ENCODE data around the gene DCAF17. TPM values are rescaled to one million over a fixed set of nuclear protein-coding genes. Genes with fewer than 3 reads are reported as not detected.

DCAF17 gene
- total and polyA plus RNA-seq, 4 donors: 2.5 to 10.4 (median 6.1) TPM

GRCh38 chr2:171459498-171459897 lies 25.5 kb downstream of the DCAF17 start:
- DNase-seq (ENCODE audit: low spot score): no peak
- Histone ChIP-seq H3K27me3 (ENCODE audit: control insufficient read depth in 4 of 4, insufficient read depth in 4 of 4, low read length in 3 of 4) (no peaks in the 10 kb centered on the region), H3K4me1 (ENCODE audit: control insufficient read depth in 4 of 4, insufficient read depth in 4 of 4, low read length in 3 of 4) (no peaks in the 10 kb centered on the region), H3K36me3 (ENCODE audit: control insufficient read depth in 4 of 4, insufficient read depth in 3 of 4, low read depth in 1 of 4, low read length in 3 of 4) (peaks cover 0 to 15% (median 7%) of the 10 kb centered on the region in 4 donors), H3K9ac (ENCODE audit: low read depth in 1 of 2, low read length in 2 of 2) (no peak overlapping the region), H3K4me3 (ENCODE audit: low read depth in 1 of 3, low read length in 3 of 3) (no peak overlapping the region), H3K9me3 (ENCODE audit: control insufficient read depth in 4 of 4, low read length in 3 of 4) (no peaks in the 10 kb centered on the region), H3K27ac (ENCODE audit: low read depth in 1 of 2, low read length in 2 of 2) (no peak overlapping the region)
- no peak for TF ChIP-seq JUND (IDR thresholded peaks at IDR 0.05)
- TF ChIP-seq FOXA1 (IDR thresholded peaks at IDR 0.05): no peak
- TF ChIP-seq ATF3 (IDR thresholded peaks at IDR 0.05): no peak
- TF ChIP-seq GABPA (IDR thresholded peaks at IDR 0.05 in 1 of 2, conservative IDR thresholded peaks at IDR 0.05 in 1 of 2): no peak
- no peak for TF ChIP-seq REST (IDR thresholded peaks at IDR 0.05)
- no peak for TF ChIP-seq ZBTB33 (IDR thresholded peaks at IDR 0.05)

- Histone ChIP-seq H3K36me3 (ENCODE audit: control insufficient read depth in 4 of 4, insufficient read depth in 3 of 4, low read depth in 1 of 4, low read length in 3 of 4) (peaks cover 0 to 15% (median 6%) of the 10 kb centered on the region in 4 donors), H3K27me3 (ENCODE audit: control insufficient read depth in 4 of 4, insufficient read depth in 4 of 4, low read length in 3 of 4) (no peaks in the 10 kb centered on the region), H3K4me1 (ENCODE audit: control insufficient read depth in 4 of 4, insufficient read depth in 4 of 4, low read length in 3 of 4) (no peaks in the 10 kb centered on the region), H3K4me3 (ENCODE audit: low read depth in 1 of 3, low read length in 3 of 3) (no peak overlapping the region), H3K9ac (ENCODE audit: low read depth in 1 of 2, low read length in 2 of 2) (no peak overlapping the region), H3K9me3 (ENCODE audit: control insufficient read depth in 4 of 4, low read length in 3 of 4) (no peaks in the 10 kb centered on the region), H3K27ac (ENCODE audit: low read depth in 1 of 2, low read length in 2 of 2) (no peak overlapping the region)
- 87% methylated on average over 1 of the region's 1 CpG for WGBS
- TF ChIP-seq MAX (IDR thresholded peaks at IDR 0.05) (no peak), HNF4A (conservative IDR thresholded peaks at IDR 0.05) (peak; percentile 27 to 54), GABPA (IDR thresholded peaks at IDR 0.05 in 1 of 2, conservative IDR thresholded peaks at IDR 0.05 in 1 of 2) (no peak)
- no peak for DNase-seq (ENCODE audit: low spot score)
Measured at GRCh38 chr2:171460537-171460936, 26.5 kb downstream of the DCAF17 start.

GRCh38 chr2:171469176-171469575 lies 35.1 kb downstream of the DCAF17 start:
- Histone ChIP-seq H3K27ac (ENCODE audit: low read depth in 1 of 2, low read length in 2 of 2) (no peak overlapping the region), H3K9ac (ENCODE audit: low read depth in 1 of 2, low read length in 2 of 2) (no peak overlapping the region), H3K4me1 (ENCODE audit: control insufficient read depth in 4 of 4, insufficient read depth in 4 of 4, low read length in 3 of 4) (peaks cover 0 to 3% (median 0%) of the 10 kb centered on the region in 4 donors), H3K9me3 (ENCODE audit: control insufficient read depth in 4 of 4, low read length in 3 of 4) (no peaks in the 10 kb centered on the region), H3K4me3 (ENCODE audit: low read depth in 1 of 3, low read length in 3 of 3) (no peak overlapping the region), H3K36me3 (ENCODE audit: control insufficient read depth in 4 of 4, insufficient read depth in 3 of 4, low read depth in 1 of 4, low read length in 3 of 4) (peaks cover 2 to 14% (median 11%) of the 10 kb centered on the region in 4 donors), H3K27me3 (ENCODE audit: control insufficient read depth in 4 of 4, insufficient read depth in 4 of 4, low read length in 3 of 4) (no peaks in the 10 kb centered on the region)
- WGBS: 86% methylated on average over 4 of the region's 4 CpGs
- DNase-seq (ENCODE audit: low spot score): no peak
- TF ChIP-seq YY1 (IDR thresholded peaks at IDR 0.05) (no peak), TAF1 (conservative IDR thresholded peaks at IDR 0.05) (no peak), GABPA (IDR thresholded peaks at IDR 0.05 in 1 of 2, conservative IDR thresholded peaks at IDR 0.05 in 1 of 2) (no peak), ZBTB33 (IDR thresholded peaks at IDR 0.05) (no peak), MAX (IDR thresholded peaks at IDR 0.05) (no peak), CTCF (IDR thresholded peaks at IDR 0.05; ENCODE audit: low read depth, low read length, missing input control) (no peak), HNF4A (conservative IDR thresholded peaks at IDR 0.05) (no peak), REST (IDR thresholded peaks at IDR 0.05) (no peak)

Measured in liver (tissue), 9 donors.